BE2C (cell line): ENCODE data around the gene PLEKHA6.

Experiments used
- DNase-seq: peaks from one replicate; pipeline ENCODE4 v3.0.0-alpha.2; 2020
- H3K27me3 ChIP-seq: fragments of 250-450 bp; sonication (Bioruptor Pico); 2 replicates; pipeline ENCODE4 v1.5.1; 2020; ENCODE audit warnings: mild to moderate bottlenecking
- H3K36me3 ChIP-seq: fragments of 250-450 bp; sonication (Bioruptor Pico); 2 replicates; pipeline ENCODE4 v1.5.1; 2020; ENCODE audit warnings: mild to moderate bottlenecking
- H3K4me1 ChIP-seq: fragments of 250-450 bp; sonication (Bioruptor Pico); 2 replicates; pipeline ENCODE4 v1.5.1; 2020
- H3K4me3 ChIP-seq: 2 replicates; pipeline ENCODE4 v1.5.1; 2011; ENCODE audit warnings: low read depth, low read length
- H3K9me3 ChIP-seq: fragments of 250-450 bp; sonication (Bioruptor Pico); 2 replicates; pipeline ENCODE4 v1.5.1; 2020
- CTCF ChIP-seq: IDR thresholded peaks from 2 replicates; pipeline ENCODE4 v1.5.1; 2012; ENCODE audit warnings: mild to moderate bottlenecking, low read depth, low read length

Gene PLEKHA6

GRCh38 chr1:204306076-204306475 lies 53.7 kb downstream of the PLEKHA6 start:
- Histone ChIP-seq H3K9me3 (no peaks in the 10 kb centered on the region), H3K27me3 (no peaks in the 10 kb centered on the region), H3K4me3 (no peak overlapping the region), H3K36me3 (peaks cover 3% of the 10 kb centered on the region; the same call in 1 of the 2 replicates), H3K4me1 (peaks cover 16% of the 10 kb centered on the region)
- no peak for DNase-seq
- no peak for TF ChIP-seq CTCF

GRCh38 chr1:204304067-204304466 lies 55.7 kb downstream of the PLEKHA6 start:
- TF ChIP-seq CTCF = no peak
- H3K27me3 ChIP-seq = no peaks in the 10 kb centered on the region

GRCh38 chr1:204302769-204303168 lies 57.0 kb downstream of the PLEKHA6 start:
- no peak for TF ChIP-seq CTCF
- H3K27me3 ChIP-seq = no peaks in the 10 kb centered on the region
- DNase-seq = no peak
- no peaks in the 10 kb centered on the region for H3K9me3 ChIP-seq
- peaks cover 3% of the 10 kb centered on the region; the same call in 1 of the 2 replicates for H3K36me3 ChIP-seq
- no peak overlapping the region for H3K4me3 ChIP-seq
- peaks cover 41% of the 10 kb centered on the region for H3K4me1 ChIP-seq

More at GRCh38 chr1:204304067-204304466, 55.7 kb downstream of the PLEKHA6 start:
- Histone ChIP-seq H3K36me3 (peaks cover 3% of the 10 kb centered on the region; the same call in 1 of the 2 replicates), H3K4me3 (no peak overlapping the region), H3K4me1 (peaks cover 33% of the 10 kb centered on the region), H3K9me3 (no peaks in the 10 kb centered on the region)
- no peak for DNase-seq

GRCh38 chr1:204301171-204301957 lies 58.4 kb downstream of the PLEKHA6 start:
- Histone ChIP-seq H3K36me3 (peaks cover 3% of the 10 kb centered on the region; the same call in 1 of the 2 replicates), H3K4me3 (no peak overlapping the region), H3K9me3 (no peaks in the 10 kb centered on the region), H3K4me1 (peaks cover 47% of the 10 kb centered on the region), H3K27me3 (no peaks in the 10 kb centered on the region)
- no peak for DNase-seq
- no peak for TF ChIP-seq CTCF

GRCh38 chr1:204299814-204300365 lies 59.8 kb downstream of the PLEKHA6 start:
- no peaks in the 10 kb centered on the region for H3K27me3 ChIP-seq
- DNase-seq = peak; percentile 85
- peaks cover 53% of the 10 kb centered on the region for H3K4me1 ChIP-seq
- no peak overlapping the region for H3K4me3 ChIP-seq
- TF ChIP-seq CTCF = no peak
- no peaks in the 10 kb centered on the region for H3K9me3 ChIP-seq
- peaks cover 3% of the 10 kb centered on the region; the same call in 1 of the 2 replicates for H3K36me3 ChIP-seq
